ENCODE data around the gene GAD2. TPM values are rescaled to one million over a fixed set of nuclear protein-coding genes. Genes with fewer than 3 reads are reported as not detected.

Gene GAD2
- total and polyA plus RNA-seq, 9 of the 15 experiments (the other 6 are each of a cell fraction or from before 2014, with no cell fraction given): not detected

DNA sequence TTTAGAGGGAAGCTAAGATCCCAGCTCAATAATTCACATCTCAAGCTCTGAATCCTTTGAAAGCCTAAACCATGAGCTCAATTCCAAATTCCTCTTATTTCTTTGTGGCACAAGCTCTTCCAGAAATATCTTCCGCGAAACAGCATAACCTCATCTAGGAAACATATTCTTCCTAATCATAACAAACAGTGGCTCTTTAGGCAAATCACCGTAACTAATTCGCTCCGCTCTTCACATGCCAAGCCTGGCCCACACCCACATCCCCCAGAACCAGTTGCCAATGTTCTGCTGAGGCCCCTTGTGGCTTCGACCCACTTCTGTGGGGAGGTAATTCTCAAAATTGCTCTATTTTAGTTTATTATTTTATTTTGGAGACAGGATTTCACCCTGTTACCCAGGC is 19.2 kb downstream of the GAD2 start:
- Histone ChIP-seq H3K9me3 (replicated peaks; ENCODE audit: control insufficient read depth, insufficient read depth, low read depth, low read length) (no peaks in the 10 kb centered on the region), H3K36me3 (ENCODE audit: control insufficient read depth, insufficient read depth, low read length) (no peaks in the 10 kb centered on the region), H4K20me1 (replicated peaks; ENCODE audit: control insufficient read depth, insufficient read depth, low read length) (no peaks in the 10 kb centered on the region), H2AFZ (ENCODE audit: low read depth, low read length) (no peak overlapping the region), H3K4me3 (no peak overlapping the region), H3K4me2 (ENCODE audit: insufficient read depth, low read length) (no peak overlapping the region), H3K27ac (ENCODE audit: extremely low read depth, low read depth, low read length) (no peak overlapping the region), H3K9ac (ENCODE audit: insufficient read depth in 1 of 2, low read depth in 2 of 2, low read length in 2 of 2) (no peak overlapping the region), H3K27me3 (ENCODE audit: control insufficient read depth in 2 of 2, insufficient read depth in 2 of 2, low read length in 2 of 2) (no peaks in the 10 kb centered on the region; a peak in 1 of 5 replicates), H3K4me1 (replicated peaks in 1 of 2; ENCODE audit: control insufficient read depth in 2 of 2, insufficient read depth in 2 of 2, low read length in 2 of 2) (no peaks in the 10 kb centered on the region), H3K9me1 (ENCODE audit: control insufficient read depth, insufficient read depth, low read length) (no peaks in the 10 kb centered on the region), H3K79me2 (ENCODE audit: control insufficient read depth, insufficient read depth, low read length) (no peaks in the 10 kb centered on the region)
- CTCF ChIA-PET (ENCODE audit: low intra/inter-chr PET ratio): no interaction called here
- no TSS peak for BruUV-seq (replicated peaks)
- in situ Hi-C loops (cut with MboI): no loop called here
- TF ChIP-seq, protein P1, sequence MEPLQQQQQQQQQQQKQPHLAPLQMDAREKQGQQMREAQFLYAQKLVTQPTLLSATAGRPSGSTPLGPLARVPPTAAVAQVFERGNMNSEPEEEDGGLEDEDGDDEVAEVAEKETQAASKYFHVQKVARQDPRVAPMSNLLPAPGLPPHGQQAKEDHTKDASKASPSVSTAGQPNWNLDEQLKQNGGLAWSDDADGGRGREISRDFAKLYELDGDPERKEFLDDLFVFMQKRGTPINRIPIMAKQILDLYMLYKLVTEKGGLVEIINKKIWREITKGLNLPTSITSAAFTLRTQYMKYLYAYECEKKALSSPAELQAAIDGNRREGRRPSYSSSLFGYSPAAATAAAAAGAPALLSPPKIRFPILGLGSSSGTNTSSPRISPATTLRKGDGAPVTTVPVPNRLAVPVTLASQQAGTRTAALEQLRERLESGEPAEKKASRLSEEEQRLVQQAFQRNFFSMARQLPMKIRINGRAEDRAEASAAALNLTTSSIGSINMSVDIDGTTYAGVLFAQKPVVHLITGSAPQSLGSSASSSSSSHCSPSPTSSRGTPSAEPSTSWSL (CRISPR knock-in tag; IDR thresholded peaks at IDR 0.05; ENCODE audit: borderline replicate concordance): no peak
- TF ChIP-seq ZNF212 (CRISPR knock-in tag; IDR thresholded peaks at IDR 0.05) (no peak), ZNF354B (CRISPR knock-in tag; IDR thresholded peaks at IDR 0.05) (no peak), ZNF778 (CRISPR knock-in tag; IDR thresholded peaks at IDR 0.05) (no peak), SOX6 (IDR thresholded peaks at IDR 0.05) (no peak), ZNF79 (CRISPR knock-in tag; IDR thresholded peaks at IDR 0.05; ENCODE audit: low read depth) (no peak), MCM7 (IDR thresholded peaks at IDR 0.05) (no peak)
- TF ChIP-seq, protein P2, sequence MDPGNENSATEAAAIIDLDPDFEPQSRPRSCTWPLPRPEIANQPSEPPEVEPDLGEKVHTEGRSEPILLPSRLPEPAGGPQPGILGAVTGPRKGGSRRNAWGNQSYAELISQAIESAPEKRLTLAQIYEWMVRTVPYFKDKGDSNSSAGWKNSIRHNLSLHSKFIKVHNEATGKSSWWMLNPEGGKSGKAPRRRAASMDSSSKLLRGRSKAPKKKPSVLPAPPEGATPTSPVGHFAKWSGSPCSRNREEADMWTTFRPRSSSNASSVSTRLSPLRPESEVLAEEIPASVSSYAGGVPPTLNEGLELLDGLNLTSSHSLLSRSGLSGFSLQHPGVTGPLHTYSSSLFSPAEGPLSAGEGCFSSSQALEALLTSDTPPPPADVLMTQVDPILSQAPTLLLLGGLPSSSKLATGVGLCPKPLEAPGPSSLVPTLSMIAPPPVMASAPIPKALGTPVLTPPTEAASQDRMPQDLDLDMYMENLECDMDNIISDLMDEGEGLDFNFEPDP (CRISPR knock-in tag; IDR thresholded peaks at IDR 0.05): no peak
- TF ChIP-seq, protein P3, sequence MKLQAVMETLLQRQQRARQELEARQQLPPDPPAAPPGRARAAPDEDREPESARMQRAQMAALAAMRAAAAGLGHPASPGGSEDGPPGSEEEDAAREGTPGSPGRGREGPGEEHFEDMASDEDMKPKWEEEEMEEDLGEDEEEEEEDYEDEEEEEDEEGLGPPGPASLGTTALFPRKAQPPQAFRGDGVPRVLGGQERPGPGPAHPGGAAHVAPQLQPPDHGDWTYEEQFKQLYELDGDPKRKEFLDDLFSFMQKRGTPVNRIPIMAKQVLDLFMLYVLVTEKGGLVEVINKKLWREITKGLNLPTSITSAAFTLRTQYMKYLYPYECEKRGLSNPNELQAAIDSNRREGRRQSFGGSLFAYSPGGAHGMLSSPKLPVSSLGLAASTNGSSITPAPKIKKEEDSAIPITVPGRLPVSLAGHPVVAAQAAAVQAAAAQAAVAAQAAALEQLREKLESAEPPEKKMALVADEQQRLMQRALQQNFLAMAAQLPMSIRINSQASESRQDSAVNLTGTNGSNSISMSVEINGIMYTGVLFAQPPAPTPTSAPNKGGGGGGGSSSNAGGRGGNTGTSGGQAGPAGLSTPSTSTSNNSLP (IDR thresholded peaks at IDR 0.05; ENCODE audit: borderline replicate concordance, low read depth, low read length): no peak
- ATAC-seq (no peak), DNase-seq (ENCODE audit: extremely low read depth in 1 of 4, low spot score in 3 of 4) (no peak), FAIRE-seq (no peak)
- WGBS (ENCODE audit: insufficient coverage, low coverage, missing lambda C conversion rate): 9% methylated on average over 6 of the region's 6 CpGs
- intact Hi-C loops (cut with micrococcal nuclease): no loop called here
- POLR2A ChIA-PET: no interaction called here

Data from K562 (cell line).